Measurements from ENCODE around the gene MYBPC1. TPM values are rescaled to one million over a fixed set of nuclear protein-coding genes. Genes with fewer than 3 reads are reported as not detected.

The MYBPC1 gene
- total RNA-seq, 1 donor from 2014 or later: not detected

DNA sequence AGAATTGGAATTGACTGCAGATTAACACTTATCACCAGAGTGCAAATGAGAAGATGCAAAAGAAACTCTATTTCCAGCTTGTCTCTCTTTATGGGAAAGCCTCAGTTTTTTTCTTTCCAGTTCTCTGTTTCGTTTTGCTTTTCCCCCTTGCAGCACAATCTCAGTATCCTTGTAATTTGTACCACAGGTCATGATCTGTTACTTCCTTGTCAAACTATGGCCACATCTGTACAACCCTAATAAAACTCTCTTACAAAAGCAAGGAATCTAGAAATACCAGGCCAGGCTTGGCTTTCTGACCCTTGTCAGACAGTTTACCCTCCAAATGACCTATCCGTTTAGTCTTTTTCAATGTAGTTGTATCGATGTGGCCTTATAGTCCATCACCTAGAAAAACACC, 33.9 kb downstream of the MYBPC1 start:
- DNase-seq (ENCODE audit: extremely low spot score in 2 of 2): no peak
- intact Hi-C loops (cut with DNase I): no loop called here
- TF ChIP-seq POLR2AphosphoS5 (IDR thresholded peaks at IDR 0.05; ENCODE audit: insufficient read depth in 1 of 2, low read depth in 1 of 2) (no peak), POLR2A (IDR thresholded peaks at IDR 0.05) (no peak)
- TF ChIP-seq, protein P1, sequence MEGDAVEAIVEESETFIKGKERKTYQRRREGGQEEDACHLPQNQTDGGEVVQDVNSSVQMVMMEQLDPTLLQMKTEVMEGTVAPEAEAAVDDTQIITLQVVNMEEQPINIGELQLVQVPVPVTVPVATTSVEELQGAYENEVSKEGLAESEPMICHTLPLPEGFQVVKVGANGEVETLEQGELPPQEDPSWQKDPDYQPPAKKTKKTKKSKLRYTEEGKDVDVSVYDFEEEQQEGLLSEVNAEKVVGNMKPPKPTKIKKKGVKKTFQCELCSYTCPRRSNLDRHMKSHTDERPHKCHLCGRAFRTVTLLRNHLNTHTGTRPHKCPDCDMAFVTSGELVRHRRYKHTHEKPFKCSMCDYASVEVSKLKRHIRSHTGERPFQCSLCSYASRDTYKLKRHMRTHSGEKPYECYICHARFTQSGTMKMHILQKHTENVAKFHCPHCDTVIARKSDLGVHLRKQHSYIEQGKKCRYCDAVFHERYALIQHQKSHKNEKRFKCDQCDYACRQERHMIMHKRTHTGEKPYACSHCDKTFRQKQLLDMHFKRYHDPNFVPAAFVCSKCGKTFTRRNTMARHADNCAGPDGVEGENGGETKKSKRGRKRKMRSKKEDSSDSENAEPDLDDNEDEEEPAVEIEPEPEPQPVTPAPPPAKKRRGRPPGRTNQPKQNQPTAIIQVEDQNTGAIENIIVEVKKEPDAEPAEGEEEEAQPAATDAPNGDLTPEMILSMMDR (IDR thresholded peaks at IDR 0.05): no peak
- H3K4me3 ChIP-seq: no peak overlapping the region
- H3K27me3 ChIP-seq: no peaks in the 10 kb centered on the region
- no peaks in the 10 kb centered on the region for H3K4me1 ChIP-seq
- H3K9me3 ChIP-seq: no peaks in the 10 kb centered on the region
- no peaks in the 10 kb centered on the region for H3K36me3 ChIP-seq
- no peak overlapping the region for H3K27ac ChIP-seq

DNA sequence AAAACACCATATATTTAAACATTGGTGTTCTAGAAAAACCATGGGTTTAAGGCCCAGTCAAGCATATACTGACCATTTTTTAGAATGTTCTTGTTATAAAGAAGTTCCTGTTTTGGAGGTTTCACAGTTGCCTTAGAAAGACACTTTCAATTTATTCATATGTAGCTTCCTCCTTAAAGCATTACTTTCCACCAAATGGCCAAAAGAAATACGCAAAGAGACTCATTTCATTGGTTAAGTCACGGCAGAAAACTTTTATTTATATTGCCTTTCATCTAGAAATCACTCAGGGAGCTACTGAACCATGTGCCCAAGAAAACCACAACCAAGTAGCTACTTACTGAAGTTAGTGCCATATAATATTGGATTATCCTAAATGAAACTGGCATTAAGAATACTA, 40.0 kb downstream of the MYBPC1 start:
- intact Hi-C loops (cut with DNase I): no loop called here
- TF ChIP-seq, protein P1 (IDR thresholded peaks at IDR 0.05): no peak
- no peak for TF ChIP-seq POLR2A (IDR thresholded peaks at IDR 0.05)
- TF ChIP-seq POLR2AphosphoS5 (IDR thresholded peaks at IDR 0.05; ENCODE audit: insufficient read depth in 1 of 2, low read depth in 1 of 2): no peak

DNA sequence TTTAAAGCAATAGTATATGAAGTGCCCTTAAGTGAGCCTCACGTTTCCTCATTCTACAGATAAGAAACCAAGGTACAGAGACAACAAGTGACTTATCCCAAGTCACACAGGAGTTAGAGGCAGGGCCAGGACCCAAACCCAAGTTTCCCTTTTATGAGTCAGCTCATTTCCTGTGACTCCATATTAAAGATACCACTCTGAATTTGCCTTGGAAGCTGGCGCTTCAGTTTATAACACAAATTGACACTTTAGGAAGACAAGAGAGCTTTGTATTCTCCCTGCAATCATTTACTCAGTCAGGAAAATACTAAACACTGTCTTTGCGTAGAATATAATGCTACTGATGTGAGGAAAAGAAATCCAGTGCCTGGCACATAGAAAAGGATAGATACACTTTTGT, 43.2 kb downstream of the MYBPC1 start:
- intact Hi-C loops (cut with DNase I): no loop called here
- DNase-seq (ENCODE audit: extremely low spot score in 2 of 2): no peak
- no peaks in the 10 kb centered on the region for H3K27me3 ChIP-seq
- no peaks in the 10 kb centered on the region for H3K4me1 ChIP-seq
- no peaks in the 10 kb centered on the region for H3K36me3 ChIP-seq
- no peaks in the 10 kb centered on the region for H3K9me3 ChIP-seq
- no peak overlapping the region for H3K4me3 ChIP-seq
- no peak overlapping the region for H3K27ac ChIP-seq
- TF ChIP-seq, protein P1 (IDR thresholded peaks at IDR 0.05): no peak
- TF ChIP-seq POLR2A (IDR thresholded peaks at IDR 0.05) (no peak), POLR2AphosphoS5 (IDR thresholded peaks at IDR 0.05; ENCODE audit: insufficient read depth in 1 of 2, low read depth in 1 of 2) (no peak)

More for the DNA sequence above, 40.0 kb downstream of the MYBPC1 start:
- H3K4me1 ChIP-seq: no peaks in the 10 kb centered on the region
- H3K27ac ChIP-seq: no peak overlapping the region
- no peak for DNase-seq (ENCODE audit: extremely low spot score in 2 of 2)
- H3K36me3 ChIP-seq: no peaks in the 10 kb centered on the region
- H3K27me3 ChIP-seq: no peaks in the 10 kb centered on the region
- H3K4me3 ChIP-seq: no peak overlapping the region
- H3K9me3 ChIP-seq: no peaks in the 10 kb centered on the region

DNA sequence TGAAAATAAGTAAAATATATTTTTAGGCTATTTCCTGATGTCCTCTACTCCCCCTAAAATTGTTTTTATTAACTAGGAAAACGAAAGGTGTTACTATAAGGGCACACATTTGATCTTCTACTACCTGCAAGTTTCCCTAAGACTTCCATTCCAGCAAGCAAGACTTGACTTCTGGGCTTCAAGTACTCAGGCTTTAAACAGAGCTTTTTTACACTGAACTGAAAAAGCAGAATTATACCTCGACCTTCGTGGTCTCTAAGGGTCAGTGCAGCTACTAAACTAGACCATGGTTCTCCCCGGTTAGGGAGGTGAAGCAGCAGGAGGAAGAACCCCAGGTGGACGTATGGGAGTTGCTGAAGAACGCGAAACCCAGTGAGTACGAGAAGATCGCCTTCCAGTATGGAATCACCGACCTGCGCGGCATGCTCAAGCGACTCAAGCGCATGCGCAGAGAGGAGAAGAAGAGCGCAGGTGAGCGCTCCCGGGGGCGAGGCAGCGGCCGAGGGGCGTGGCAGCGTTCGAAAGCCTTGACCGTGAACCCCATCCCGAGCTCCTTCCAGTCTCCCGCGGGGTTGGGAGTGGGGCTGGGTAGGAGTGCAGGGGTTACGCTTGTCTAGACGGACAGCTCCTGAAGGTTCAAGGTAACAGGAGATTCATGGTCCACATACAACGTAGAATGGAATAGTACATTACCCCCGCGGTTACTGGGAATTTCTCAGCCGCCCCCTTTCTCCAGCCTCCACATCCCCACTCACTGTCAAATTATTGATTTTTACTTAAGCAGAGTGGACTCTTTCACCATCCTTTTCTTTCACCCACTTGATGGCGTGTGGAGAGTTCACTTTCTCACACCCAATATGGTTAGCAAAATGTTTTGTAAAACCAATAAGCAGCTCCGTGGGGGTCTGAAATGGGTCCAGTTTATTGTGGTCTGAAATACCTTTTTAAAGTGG, 47.6 kb downstream of the MYBPC1 start:
- Histone ChIP-seq H3K27ac (no peak overlapping the region), H3K27me3 (no peaks in the 10 kb centered on the region), H3K4me1 (no peaks in the 10 kb centered on the region), H3K4me3 (no peak overlapping the region), H3K36me3 (no peaks in the 10 kb centered on the region), H3K9me3 (no peaks in the 10 kb centered on the region)
- no peak for TF ChIP-seq POLR2A (IDR thresholded peaks at IDR 0.05)
- TF ChIP-seq POLR2AphosphoS5 (IDR thresholded peaks at IDR 0.05; ENCODE audit: insufficient read depth in 1 of 2, low read depth in 1 of 2): no peak
- TF ChIP-seq, protein P1 (IDR thresholded peaks at IDR 0.05): no peak
- DNase-seq (ENCODE audit: extremely low spot score in 2 of 2): no peak
- intact Hi-C loops (cut with DNase I): no loop called here

DNA sequence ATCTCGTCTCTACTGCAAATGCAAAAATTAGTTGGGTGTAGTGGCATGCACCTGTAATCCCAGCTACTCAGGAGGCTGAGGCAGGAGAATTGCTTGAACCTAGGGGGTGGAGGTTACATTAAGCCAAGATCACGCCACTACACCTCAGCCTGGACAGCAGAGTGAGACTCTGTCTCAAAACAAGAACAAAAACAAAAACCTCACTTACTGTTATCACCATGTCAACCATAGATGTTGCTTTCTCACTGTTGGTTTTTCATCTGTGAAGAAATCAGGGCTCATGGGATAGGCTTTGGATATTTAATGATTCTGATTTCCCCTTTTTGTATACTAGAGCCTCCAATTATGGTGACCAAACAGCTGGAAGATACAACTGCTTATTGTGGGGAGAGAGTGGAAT, 52.9 kb downstream of the MYBPC1 start:
- TF ChIP-seq POLR2AphosphoS5 (IDR thresholded peaks at IDR 0.05; ENCODE audit: insufficient read depth in 1 of 2, low read depth in 1 of 2) (no peak), POLR2A (IDR thresholded peaks at IDR 0.05) (no peak)
- TF ChIP-seq, protein P1 (IDR thresholded peaks at IDR 0.05): no peak
- no peaks in the 10 kb centered on the region for H3K27me3 ChIP-seq
- no peak overlapping the region for H3K4me3 ChIP-seq
- no peaks in the 10 kb centered on the region for H3K36me3 ChIP-seq
- H3K27ac ChIP-seq: no peak overlapping the region
- intact Hi-C loops (cut with DNase I): no loop called here
- no peaks in the 10 kb centered on the region for H3K4me1 ChIP-seq
- DNase-seq (ENCODE audit: extremely low spot score in 2 of 2): no peak
- no peaks in the 10 kb centered on the region for H3K9me3 ChIP-seq
